ENCODE data around the gene IL21R. TPM values are rescaled to one million over a fixed set of nuclear protein-coding genes. Genes with fewer than 3 reads are reported as not detected.
"Not testable (repeated sequence)": the region's sequence is repeated elsewhere in the genome, so short reads cannot be mapped to it uniquely, and the experiment has no call there.

Gene IL21R
- total RNA-seq, 1 donor from 2014 or later: 0.05 TPM

GRCh38 chr16:27408012-27408601, 6.1 kb downstream of the IL21R start:
- DNase-seq: no peak
- no peak for TF ChIP-seq CTCF (IDR thresholded peaks at IDR 0.05; ENCODE audit: borderline replicate concordance)
- Histone ChIP-seq H3K4me3 (no peak overlapping the region), H3K27me3 (ENCODE audit: low read depth) (peaks cover 47% of the 10 kb centered on the region), H3K27ac (replicated peaks) (no peak overlapping the region), H3K36me3 (no peaks in the 10 kb centered on the region), H3K9me3 (replicated peaks) (peaks cover 39% of the 10 kb centered on the region), H3K4me1 (peaks cover under 1% of the 10 kb centered on the region)
- intact Hi-C loops (cut with micrococcal nuclease): no loop called here

- intact Hi-C loops (cut with micrococcal nuclease): no loop called here
- no peak overlapping the region for H3K27ac ChIP-seq (replicated peaks)
- no peaks in the 10 kb centered on the region for H3K4me1 ChIP-seq
- peaks cover 41% of the 10 kb centered on the region for H3K27me3 ChIP-seq (ENCODE audit: low read depth)
- no peak for TF ChIP-seq CTCF (IDR thresholded peaks at IDR 0.05; ENCODE audit: borderline replicate concordance)
- DNase-seq: no peak
- no peak overlapping the region for H3K4me3 ChIP-seq
- peaks cover 44% of the 10 kb centered on the region for H3K9me3 ChIP-seq (replicated peaks)
- no peaks in the 10 kb centered on the region for H3K36me3 ChIP-seq
These were observed 6.6 kb downstream of the IL21R start for GRCh38 chr16:27408602-27409031.

- H3K27ac ChIP-seq (replicated peaks): not testable (repeated sequence)
These were observed 8.0 kb downstream of the IL21R start for GRCh38 chr16:27409958-27410357.

GRCh38 chr16:27410761-27411160, 8.8 kb downstream of the IL21R start:
- no peak overlapping the region for H3K27ac ChIP-seq (replicated peaks)
- no peaks in the 10 kb centered on the region for H3K36me3 ChIP-seq
- H3K4me3 ChIP-seq: no peak overlapping the region
- DNase-seq: no peak
- intact Hi-C loops (cut with micrococcal nuclease): no loop called here
- H3K4me1 ChIP-seq: no peaks in the 10 kb centered on the region
- TF ChIP-seq CTCF (IDR thresholded peaks at IDR 0.05; ENCODE audit: borderline replicate concordance): no peak
- H3K9me3 ChIP-seq (replicated peaks): peaks cover 45% of the 10 kb centered on the region
- H3K27me3 ChIP-seq (ENCODE audit: low read depth): peaks cover 20% of the 10 kb centered on the region

More at GRCh38 chr16:27409958-27410357, 8.0 kb downstream of the IL21R start:
- H3K9me3 ChIP-seq (replicated peaks): peaks cover 45% of the 10 kb centered on the region
- DNase-seq; intact Hi-C loops (cut with micrococcal nuclease); H3K4me1 ChIP-seq; H3K4me3 ChIP-seq; H3K36me3 ChIP-seq: not testable (repeated sequence)
- H3K27me3 ChIP-seq (ENCODE audit: low read depth): peaks cover 28% of the 10 kb centered on the region

GRCh38 chr16:27413956-27414355, 12.0 kb downstream of the IL21R start:
- DNase-seq: no peak
- Histone ChIP-seq H3K9me3 (replicated peaks) (peaks cover 45% of the 10 kb centered on the region), H3K27ac (replicated peaks) (no peak overlapping the region), H3K27me3 (ENCODE audit: low read depth) (no peaks in the 10 kb centered on the region), H3K4me3 (no peak overlapping the region), H3K36me3 (no peaks in the 10 kb centered on the region), H3K4me1 (no peaks in the 10 kb centered on the region)
- no peak for TF ChIP-seq CTCF (IDR thresholded peaks at IDR 0.05; ENCODE audit: borderline replicate concordance)
- intact Hi-C loops (cut with micrococcal nuclease): no loop called here

- H3K36me3 ChIP-seq: no peaks in the 10 kb centered on the region
- no peaks in the 10 kb centered on the region for H3K4me1 ChIP-seq
- no peak for TF ChIP-seq CTCF (IDR thresholded peaks at IDR 0.05; ENCODE audit: borderline replicate concordance)
- H3K27me3 ChIP-seq (ENCODE audit: low read depth): no peaks in the 10 kb centered on the region
- no peak for DNase-seq
- intact Hi-C loops (cut with micrococcal nuclease): no loop called here
- no peak overlapping the region for H3K27ac ChIP-seq (replicated peaks)
- H3K4me3 ChIP-seq: no peak overlapping the region
- H3K9me3 ChIP-seq (replicated peaks): peaks cover 38% of the 10 kb centered on the region
These were observed 12.9 kb downstream of the IL21R start for GRCh38 chr16:27414788-27415431.
